CD14-positive monocyte (primary cell): ENCODE measurements around the gene IGF1R. TPM values are rescaled to one million over a fixed set of nuclear protein-coding genes. Genes with fewer than 3 reads are reported as not detected.

Source experiments
- DNase-seq, 3 donors: peaks; one replicate each; pipeline ENCODE4 v3.0.0-alpha.2; 2011 to 2022
- H2AFZ ChIP-seq: 2 replicates; pipeline ENCODE4 v1.6.0; 2012; ENCODE audit warnings: mild to moderate bottlenecking, low read depth, low read length, inconsistent platforms; ENCODE audit not compliant: insufficient read depth, poor library complexity, severe bottlenecking
- H3K27ac ChIP-seq, 2 donors: 1 replicate in 1 of 2; 2 replicates in 1 of 2; pipeline ENCODE4 v1.5.1; 2012 to 2013; ENCODE audit warnings: low read length in 2 of 2, control low read depth in 1 of 2, inconsistent platforms in 1 of 2, low read depth in 1 of 2, mild to moderate bottlenecking in 1 of 2
- H3K27me3 ChIP-seq, 2 donors: one replicate each; pipeline versions ENCODE4 v1.6.0 to v1.6.1; 2011 to 2013; ENCODE audit warnings: low read length in 2 of 2; ENCODE audit not compliant: control insufficient read depth in 2 of 2, insufficient read depth in 2 of 2
- H3K36me3 ChIP-seq, 2 donors: replicated peaks in 1 of 2; 1 replicate in 1 of 2; 2 replicates in 1 of 2; pipeline versions ENCODE4 v1.5.1 to v1.6.1; 2012 to 2013; ENCODE audit warnings: low read length in 2 of 2, control low read depth in 1 of 2, inconsistent platforms in 1 of 2, mild to moderate bottlenecking in 1 of 2; ENCODE audit not compliant: insufficient read depth in 2 of 2, control insufficient read depth in 1 of 2
- H3K4me1 ChIP-seq, 2 donors: 1 replicate in 1 of 2; 2 replicates in 1 of 2; pipeline versions ENCODE4 v1.5.1 to v1.6.1; 2012 to 2013; ENCODE audit warnings: low read length in 2 of 2, control low read depth in 1 of 2, inconsistent platforms in 1 of 2, mild to moderate bottlenecking in 1 of 2, moderate library complexity in 1 of 2; ENCODE audit not compliant: insufficient read depth in 2 of 2, control insufficient read depth in 1 of 2
- H3K4me2 ChIP-seq: replicated peaks from 2 replicates; pipeline ENCODE3; 2012; ENCODE audit warnings: low read length, moderate library complexity, mild to moderate bottlenecking; ENCODE audit not compliant: poor library complexity, severe bottlenecking; ENCODE audit errors: extremely low read depth
- H3K4me3 ChIP-seq, 3 experiments: fragments of 200-600 bp in 1 of 3; sonication (generic) in 1 of 3; replicated peaks in 1 of 3; 1 replicate in 2 of 3; 2 replicates in 1 of 3; pipeline ENCODE4 v1.5.1; 2011 to 2013; ENCODE audit warnings: low read length in 3 of 3, mild to moderate bottlenecking in 3 of 3, control low read depth in 2 of 3, low read depth in 2 of 3, inconsistent platforms in 1 of 3, moderate library complexity in 1 of 3
- H3K79me2 ChIP-seq: 2 replicates; pipeline ENCODE4 v1.6.0; 2012; ENCODE audit warnings: mild to moderate bottlenecking, control low read depth, inconsistent platforms, low read length, moderate library complexity; ENCODE audit not compliant: insufficient read depth
- H3K9ac ChIP-seq: 2 replicates; pipeline ENCODE4 v1.6.0; 2017; ENCODE audit warnings: low read length, mild to moderate bottlenecking; ENCODE audit not compliant: insufficient read depth, poor library complexity, severe bottlenecking
- H3K9me3 ChIP-seq, 2 donors: replicated peaks in 1 of 2; 1 replicate in 1 of 2; 2 replicates in 1 of 2; pipeline versions ENCODE4 v1.5.1 to v1.6.1; 2012 to 2013; ENCODE audit warnings: low read length in 2 of 2, control low read depth in 1 of 2; ENCODE audit not compliant: control insufficient read depth in 1 of 2, insufficient read depth in 1 of 2
- H4K20me1 ChIP-seq: 2 replicates; pipeline ENCODE4 v1.6.0; 2012; ENCODE audit warnings: mild to moderate bottlenecking, low read length, control low read depth, moderate library complexity; ENCODE audit not compliant: insufficient read depth
- H3K27ac Mint-ChIP-seq, 7 donors: one replicate each; pipeline ENCODE4 v1.8.0; 2020; ENCODE audit warnings: mild to moderate bottlenecking in 7 of 7, mixed read lengths in 7 of 7, moderate library complexity in 6 of 7, inconsistent platforms in 2 of 7
- H3K27me3 Mint-ChIP-seq, 3 donors: one replicate each; pipeline ENCODE4 v1.8.0; 2021 to 2022; ENCODE audit warnings: low read depth in 3 of 3, mild to moderate bottlenecking in 3 of 3, mixed read lengths in 3 of 3, moderate library complexity in 3 of 3, inconsistent platforms in 1 of 3
- H3K36me3 Mint-ChIP-seq, 2 donors: one replicate each; pipeline ENCODE4 v1.8.0; 2020; ENCODE audit warnings: mixed read lengths in 2 of 2, inconsistent platforms in 1 of 2, mild to moderate bottlenecking in 1 of 2
- H3K4me1 Mint-ChIP-seq: one replicate; pipeline ENCODE4 v1.8.0; 2020; ENCODE audit warnings: mild to moderate bottlenecking, mixed read lengths
- H3K4me3 Mint-ChIP-seq, 2 donors: one replicate each; pipeline ENCODE4 v1.8.0; 2020; ENCODE audit warnings: mild to moderate bottlenecking in 2 of 2, mixed read lengths in 2 of 2, moderate library complexity in 1 of 2
- H3K9me3 Mint-ChIP-seq, 7 donors: one replicate each; pipeline ENCODE4 v1.8.0; 2020 to 2022; ENCODE audit warnings: mixed read lengths in 7 of 7, mild to moderate bottlenecking in 6 of 7, moderate library complexity in 6 of 7, inconsistent platforms in 2 of 7
- CTCF ChIP-seq: fragments of 200-600 bp; IDR thresholded peaks from one replicate; pipeline ENCODE4 v1.8.0; 2022; ENCODE audit warnings: antibody characterized with exemption, mild to moderate bottlenecking
- WGBS: methylation state at CpG from one replicate; pipeline ENCODE4 v1.1.5; 2013; ENCODE audit warnings: missing lambda C conversion rate; ENCODE audit not compliant: insufficient coverage; 5-methylcytosine and 5-hydroxymethylcytosine counted together
- intact Hi-C, 2 donors: fragments of 100-400 bp; cut with micrococcal nuclease; formaldehyde crosslinking; loops; one replicate each; pipeline versions ENCODE4 v1.15.0 to v1.15.1; 2023
- polyA plus RNA-seq, 3 donors: library from polyadenylated mRNA; depleted of rRNA in 1 of 3; unstranded in 2 of 3; stranded (reverse) in 1 of 3; fragments of 300-500 nt in 2 of 3; fragments of >200 nt in 1 of 3; fragmentation: Illumina TruSeq in 2 of 3; gene quantifications; 1 replicate in 2 of 3; 2 replicates in 1 of 3; pipeline ENCODE4 v1.2.3, GENCODE V29; 2012 to 2021

IGF1R gene
- polyA plus RNA-seq, 3 donors = 0.35 to 4.9 (median 0.67) TPM

- Histone ChIP-seq H3K9ac (no peak overlapping the region), H3K27ac (no peak overlapping the region), H4K20me1 (peaks cover 53% of the 10 kb centered on the region), H3K79me2 (peaks cover 43% of the 10 kb centered on the region), H3K27me3 (no peaks in the 10 kb centered on the region), H3K36me3 (no peaks in the 10 kb centered on the region), H3K4me1 (peaks cover 15 to 22% of the 10 kb centered on the region in 2 donors), H3K4me2 (no peak overlapping the region), H2AFZ (no peak overlapping the region), H3K4me3 (no peak overlapping the region), H3K9me3 (no peaks in the 10 kb centered on the region)
- Mint-ChIP-seq H3K9me3 (no peaks in the 10 kb centered on the region), H3K27ac (no peak overlapping the region), H3K27me3 (peaks cover 0 to 3% (median 0%) of the 10 kb centered on the region in 3 donors), H3K36me3 (no peaks in the 10 kb centered on the region), H3K4me1 (peaks cover 36% of the 10 kb centered on the region), H3K4me3 (no peak overlapping the region)
- no peak for TF ChIP-seq CTCF
- no peak for DNase-seq
- 83% methylated on average over 1 of the region's 3 CpGs for WGBS
- intact Hi-C loops = no loop called here
Measured at GRCh38 chr15:98785431-98785806, 137.1 kb downstream of the IGF1R start.

- H4K20me1 ChIP-seq = peaks cover 55% of the 10 kb centered on the region
- peaks cover 15 to 22% of the 10 kb centered on the region in 2 donors for H3K4me1 ChIP-seq
- Mint-ChIP-seq H3K4me1 (peaks cover 41% of the 10 kb centered on the region), H3K27ac (peak overlapping the region in 1 of 7 donors; percentile 33), H3K27me3 (peaks cover 0 to 3% (median 0%) of the 10 kb centered on the region in 3 donors), H3K9me3 (no peaks in the 10 kb centered on the region), H3K36me3 (no peaks in the 10 kb centered on the region), H3K4me3 (no peak overlapping the region)
- H2AFZ ChIP-seq = no peak overlapping the region
- TF ChIP-seq CTCF = no peak
- H3K9me3 ChIP-seq = no peaks in the 10 kb centered on the region
- H3K4me3 ChIP-seq = no peak overlapping the region
- no peaks in the 10 kb centered on the region for H3K36me3 ChIP-seq
- H3K4me2 ChIP-seq = no peak overlapping the region
- no peak overlapping the region for H3K9ac ChIP-seq
- 95% methylated on average over 7 of the region's 9 CpGs for WGBS
- H3K79me2 ChIP-seq = peaks cover 45% of the 10 kb centered on the region
- no peak overlapping the region for H3K27ac ChIP-seq
- no peak for DNase-seq
- intact Hi-C loops = no loop called here
- no peaks in the 10 kb centered on the region for H3K27me3 ChIP-seq
Measured at GRCh38 chr15:98785807-98786621, 137.7 kb downstream of the IGF1R start.
